Measurements from ENCODE around the gene HDAC4.
A peak's percentile ranks its signal among the peaks of the same experiment; 100 is the strongest.

DNA sequence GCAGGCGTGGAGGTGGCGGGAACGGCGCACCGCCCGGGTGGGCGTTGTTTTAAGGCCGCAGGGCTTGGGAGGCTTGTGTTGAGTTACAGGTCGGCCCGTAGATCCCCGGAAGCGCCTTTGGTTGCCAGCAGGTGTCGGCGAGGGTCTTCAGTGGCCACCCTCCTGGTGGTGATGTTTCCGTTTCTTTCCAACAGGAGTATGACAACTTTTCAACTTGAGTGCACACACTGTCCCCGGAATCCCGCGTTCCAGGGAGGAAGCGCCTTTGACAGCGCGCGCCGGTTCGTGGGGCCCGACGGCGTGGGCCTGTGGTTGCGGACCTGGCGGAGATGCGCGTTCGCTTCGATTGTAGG lies 1.0 kb upstream of the HDAC4 start:
- TF ChIP-seq, protein P1, sequence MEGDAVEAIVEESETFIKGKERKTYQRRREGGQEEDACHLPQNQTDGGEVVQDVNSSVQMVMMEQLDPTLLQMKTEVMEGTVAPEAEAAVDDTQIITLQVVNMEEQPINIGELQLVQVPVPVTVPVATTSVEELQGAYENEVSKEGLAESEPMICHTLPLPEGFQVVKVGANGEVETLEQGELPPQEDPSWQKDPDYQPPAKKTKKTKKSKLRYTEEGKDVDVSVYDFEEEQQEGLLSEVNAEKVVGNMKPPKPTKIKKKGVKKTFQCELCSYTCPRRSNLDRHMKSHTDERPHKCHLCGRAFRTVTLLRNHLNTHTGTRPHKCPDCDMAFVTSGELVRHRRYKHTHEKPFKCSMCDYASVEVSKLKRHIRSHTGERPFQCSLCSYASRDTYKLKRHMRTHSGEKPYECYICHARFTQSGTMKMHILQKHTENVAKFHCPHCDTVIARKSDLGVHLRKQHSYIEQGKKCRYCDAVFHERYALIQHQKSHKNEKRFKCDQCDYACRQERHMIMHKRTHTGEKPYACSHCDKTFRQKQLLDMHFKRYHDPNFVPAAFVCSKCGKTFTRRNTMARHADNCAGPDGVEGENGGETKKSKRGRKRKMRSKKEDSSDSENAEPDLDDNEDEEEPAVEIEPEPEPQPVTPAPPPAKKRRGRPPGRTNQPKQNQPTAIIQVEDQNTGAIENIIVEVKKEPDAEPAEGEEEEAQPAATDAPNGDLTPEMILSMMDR (IDR thresholded peaks at IDR 0.05), result peak in 1 of 3 donors; percentile 9
- TF ChIP-seq EP300 (IDR thresholded peaks at IDR 0.05), result no peak
